GM21528 (cell line): ENCODE measurements around the gene IRF4.

Experiments
- ATAC-seq: cut with Tn5 transposase; IDR thresholded peaks from one replicate; pipeline ENCODE4 v1.9.1; 2021; ENCODE audit warnings: mild to moderate bottlenecking, moderate library complexity; ENCODE audit not compliant: unreplicated experiment, low FRiP score

Gene IRF4

GRCh38 chr6:395432-396125 lies 4.0 kb downstream of the IRF4 start:
- ATAC-seq, result no peak

- ATAC-seq, result no peak
Measured at GRCh38 chr6:396126-396520, 4.6 kb downstream of the IRF4 start.

GRCh38 chr6:397056-397455 lies 5.5 kb downstream of the IRF4 start:
- ATAC-seq, result no peak

- ATAC-seq, result no peak
Measured at GRCh38 chr6:397604-398003, 6.1 kb downstream of the IRF4 start.

GRCh38 chr6:398065-398464 lies 6.5 kb downstream of the IRF4 start:
- no peak for ATAC-seq

GRCh38 chr6:398558-399078 lies 7.1 kb downstream of the IRF4 start:
- no peak for ATAC-seq

GRCh38 chr6:399785-400534 lies 8.4 kb downstream of the IRF4 start:
- ATAC-seq, result no peak

- ATAC-seq, result no peak
Measured at GRCh38 chr6:400815-401214, 9.3 kb downstream of the IRF4 start.

GRCh38 chr6:401239-401993 lies 9.9 kb downstream of the IRF4 start:
- no peak for ATAC-seq

- ATAC-seq, result no peak
Measured at GRCh38 chr6:401994-402640, 10.6 kb downstream of the IRF4 start.

- ATAC-seq, result no peak
Measured at GRCh38 chr6:402901-403658, 11.5 kb downstream of the IRF4 start.

- no peak for ATAC-seq
Measured at GRCh38 chr6:403659-404655, 12.4 kb downstream of the IRF4 start.

GRCh38 chr6:404685-405423 lies 13.3 kb downstream of the IRF4 start:
- no peak for ATAC-seq

- ATAC-seq, result no peak
Measured at GRCh38 chr6:408148-408547, 16.6 kb downstream of the IRF4 start.

- ATAC-seq, result no peak
Measured at GRCh38 chr6:408599-409102, 17.1 kb downstream of the IRF4 start.

- ATAC-seq, result no peak
Measured at GRCh38 chr6:409370-409972, 17.9 kb downstream of the IRF4 start.

GRCh38 chr6:410555-411395 lies 19.2 kb downstream of the IRF4 start:
- ATAC-seq, result no peak
